HCT116 (cell line): ENCODE measurements around the gene METTL25.
"Not testable (repeated sequence)": the region's sequence is repeated elsewhere in the genome, so short reads cannot be mapped to it uniquely, and the experiment has no call there.

Experiments used
- CEBPB ChIP-seq: IDR thresholded peaks from 2 replicates; pipeline ENCODE4 v1.6.1; 2012; ENCODE audit warnings: low read depth
- CTCF ChIP-seq, 3 experiments: fragments of 200-600 bp in 1 of 3; sonication (generic) in 1 of 3; IDR thresholded peaks in 2 of 3; conservative IDR thresholded peaks in 1 of 3; 2 replicates each; pipeline ENCODE4 v1.5.1; 2012 to 2017; ENCODE audit warnings: low read depth in 2 of 3, low read length in 2 of 3, antibody characterized with exemption in 1 of 3, borderline replicate concordance in 1 of 3, control low read depth in 1 of 3, mild to moderate bottlenecking in 1 of 3, mixed read lengths in 1 of 3, mixed run types in 1 of 3, moderate library complexity in 1 of 3; ENCODE audit not compliant: insufficient read depth in 1 of 3
- POLR2AphosphoS5 ChIP-seq: IDR thresholded peaks from 2 replicates; pipeline ENCODE4 v1.6.1; 2011; ENCODE audit warnings: mild to moderate bottlenecking, low read depth, low read length, moderate library complexity
- SP1 ChIP-seq: IDR thresholded peaks from 2 replicates; pipeline ENCODE4 v1.6.1; 2012; ENCODE audit warnings: low read depth

- not testable (repeated sequence) for TF ChIP-seq SP1; CTCF (IDR thresholded peaks at IDR 0.05 in 2 of 3, conservative IDR thresholded peaks at IDR 0.05 in 1 of 3; ENCODE audit: borderline replicate concordance in 1 of 3, insufficient read depth in 1 of 3, low read depth in 2 of 3, low read length in 2 of 3); POLR2AphosphoS5; CEBPB
Observed at GRCh38 chr12:82360834-82361233, 2.5 kb downstream of the METTL25 start.
